Activated gamma-delta T cell treated with Interleukin-2 at 50 U/mL for 16 hours (primary cell): ENCODE measurements around the gene SCN7A.
"Not testable (repeated sequence)": the region's sequence is repeated elsewhere in the genome, so short reads cannot be mapped to it uniquely, and the experiment has no call there.

ENCODE experiments used
- DNase-seq: peaks from one replicate; pipeline ENCODE4 v3.0.0-alpha.2; 2020

The SCN7A gene

GRCh38 chr2:166451468-166451867 is 42.6 kb downstream of the SCN7A start:
- DNase-seq: no peak

GRCh38 chr2:166449439-166449838 is 44.6 kb downstream of the SCN7A start:
- no peak for DNase-seq

- DNase-seq: no peak
Measured at GRCh38 chr2:166448106-166448505, 45.9 kb downstream of the SCN7A start.

- no peak for DNase-seq
Measured at GRCh38 chr2:166444306-166444705, 49.7 kb downstream of the SCN7A start.

GRCh38 chr2:166440313-166440712 is 53.7 kb downstream of the SCN7A start:
- DNase-seq: no peak

- DNase-seq: no peak
Measured at GRCh38 chr2:166439078-166439477, 55.0 kb downstream of the SCN7A start.

GRCh38 chr2:166436976-166437375 is 57.1 kb downstream of the SCN7A start:
- no peak for DNase-seq

GRCh38 chr2:166436189-166436588 is 57.9 kb downstream of the SCN7A start:
- no peak for DNase-seq

- DNase-seq: no peak
Measured at GRCh38 chr2:166434491-166434890, 59.6 kb downstream of the SCN7A start.

GRCh38 chr2:166433457-166433856 is 60.6 kb downstream of the SCN7A start:
- no peak for DNase-seq

- DNase-seq: no peak
Measured at GRCh38 chr2:166432331-166432730, 61.7 kb downstream of the SCN7A start.

- no peak for DNase-seq
Measured at GRCh38 chr2:166424841-166425240, 69.2 kb downstream of the SCN7A start.

GRCh38 chr2:166419616-166419934 is 74.5 kb downstream of the SCN7A start:
- no peak for DNase-seq

- no peak for DNase-seq
Measured at GRCh38 chr2:166418853-166419615, 75.0 kb downstream of the SCN7A start.

- DNase-seq: no peak
Measured at GRCh38 chr2:166417669-166418068, 76.4 kb downstream of the SCN7A start.

GRCh38 chr2:166413255-166413654 is 80.8 kb downstream of the SCN7A start:
- DNase-seq: no peak

GRCh38 chr2:166411473-166412230 is 82.4 kb downstream of the SCN7A start:
- DNase-seq: no peak

GRCh38 chr2:166410828-166411472 is 83.1 kb downstream of the SCN7A start:
- no peak for DNase-seq

- DNase-seq: not testable (repeated sequence)
Measured at GRCh38 chr2:166407746-166408145, 86.3 kb downstream of the SCN7A start.

- no peak for DNase-seq
Measured at GRCh38 chr2:166406374-166406773, 87.7 kb downstream of the SCN7A start.

- DNase-seq: no peak
Measured at GRCh38 chr2:166405569-166405926, 88.5 kb downstream of the SCN7A start.

GRCh38 chr2:166404831-166405568 is 89.0 kb downstream of the SCN7A start:
- no peak for DNase-seq

- no peak for DNase-seq
Measured at GRCh38 chr2:166394245-166394644, 99.8 kb downstream of the SCN7A start.
